KOPT-K1 (cell line): ENCODE results near the gene RIPOR2.
"Not testable (repeated sequence)": the region's sequence is repeated elsewhere in the genome, so short reads cannot be mapped to it uniquely, and the experiment has no call there.

Experiments
- H3K27ac ChIP-seq: fragments of 200-600 bp; sonication (generic); 2 replicates; pipeline ENCODE4 v1.5.1; 2016; ENCODE audit warnings: antibody characterized with exemption, mild to moderate bottlenecking, low read depth, low read length; ENCODE audit not compliant: poor library complexity, severe bottlenecking
- H3K36me3 ChIP-seq: fragments of 200-600 bp; sonication (generic); 2 replicates; pipeline ENCODE4 v1.5.1; 2017; ENCODE audit warnings: antibody characterized with exemption, mild to moderate bottlenecking, low read length, moderate library complexity; ENCODE audit not compliant: insufficient read depth
- H3K9me3 ChIP-seq: fragments of 200-600 bp; sonication (generic); 2 replicates; pipeline ENCODE4 v1.5.1; 2017; ENCODE audit warnings: antibody characterized with exemption, low read length, mild to moderate bottlenecking; ENCODE audit not compliant: insufficient read depth, poor library complexity, severe bottlenecking

The RIPOR2 gene

GRCh38 chr6:24764833-24765828 lies 170.6 kb downstream of the RIPOR2 start:
- H3K9me3 ChIP-seq, H3K36me3 ChIP-seq: not testable (repeated sequence)
- peak overlapping the region; percentile 27 for H3K27ac ChIP-seq

GRCh38 chr6:24763578-24763977 lies 172.2 kb downstream of the RIPOR2 start:
- Histone ChIP-seq H3K9me3 (no peaks in the 10 kb centered on the region), H3K27ac (no peak overlapping the region), H3K36me3 (no peaks in the 10 kb centered on the region)

GRCh38 chr6:24761851-24762250 lies 173.9 kb downstream of the RIPOR2 start:
- no peaks in the 10 kb centered on the region for H3K9me3 ChIP-seq
- H3K36me3 ChIP-seq: no peaks in the 10 kb centered on the region
- H3K27ac ChIP-seq: no peak overlapping the region

- no peaks in the 10 kb centered on the region for H3K36me3 ChIP-seq
- no peak overlapping the region for H3K27ac ChIP-seq
- no peaks in the 10 kb centered on the region for H3K9me3 ChIP-seq
Measured at GRCh38 chr6:24761193-24761835, 174.4 kb downstream of the RIPOR2 start.

GRCh38 chr6:24760210-24760609 lies 175.6 kb downstream of the RIPOR2 start:
- no peaks in the 10 kb centered on the region for H3K36me3 ChIP-seq
- H3K27ac ChIP-seq: no peak overlapping the region
- no peaks in the 10 kb centered on the region for H3K9me3 ChIP-seq

GRCh38 chr6:24759718-24760117 lies 176.0 kb downstream of the RIPOR2 start:
- no peak overlapping the region for H3K27ac ChIP-seq
- no peaks in the 10 kb centered on the region for H3K36me3 ChIP-seq
- H3K9me3 ChIP-seq: peaks cover under 1% of the 10 kb centered on the region

GRCh38 chr6:24757611-24758010 lies 178.1 kb downstream of the RIPOR2 start:
- Histone ChIP-seq H3K9me3 (peaks cover 7% of the 10 kb centered on the region), H3K27ac (no peak overlapping the region), H3K36me3 (no peaks in the 10 kb centered on the region)

- Histone ChIP-seq H3K9me3 (peaks cover 7% of the 10 kb centered on the region), H3K36me3 (no peaks in the 10 kb centered on the region), H3K27ac (no peak overlapping the region)
Measured at GRCh38 chr6:24755279-24755678, 180.5 kb downstream of the RIPOR2 start.

GRCh38 chr6:24754378-24754777 lies 181.4 kb downstream of the RIPOR2 start:
- H3K36me3 ChIP-seq, H3K9me3 ChIP-seq, H3K27ac ChIP-seq: not testable (repeated sequence)
